ENCODE results near the gene MAZ. TPM values are rescaled to one million over a fixed set of nuclear protein-coding genes. Genes with fewer than 3 reads are reported as not detected.
A peak's percentile ranks its signal among the peaks of the same experiment; 100 is the strongest.

Gene MAZ
- total RNA-seq, 1 experiment from 2014 or later: 426 TPM

- no peaks in the 10 kb centered on the region for H3K27me3 ChIP-seq (ENCODE audit: control insufficient read depth, insufficient read depth, low read length)
- CTCF ChIA-PET: interaction anchor here (1.4 kb wide), 1 partner anchor 8 kb away, joined by 4 read pairs; no protein-coding TSS in a partner anchor
- POLR2A ChIA-PET: interaction anchor here (0.5 kb wide), 1 partner anchor 899 kb away, joined by 9 read pairs; no protein-coding TSS in a partner anchor
- DNase-seq (ENCODE audit: low read depth, low spot score): no peak
- TF ChIP-seq SIN3A (IDR thresholded peaks at IDR 0.05; ENCODE audit: borderline replicate concordance, insufficient read depth, low read depth, low read length) (no peak), POLR2AphosphoS5 (IDR thresholded peaks at IDR 0.05; ENCODE audit: low read depth, low read length) (no peak; the same call in 1 of the 2 replicates), TCF7L2 (IDR thresholded peaks at IDR 0.05; ENCODE audit: low read depth, low read length) (no peak)
- peaks cover 34% of the 10 kb centered on the region for H3K4me1 ChIP-seq (ENCODE audit: control insufficient read depth, insufficient read depth, low read length)
- H3K27ac ChIP-seq (ENCODE audit: low read length): peak overlapping the region; percentile 83
- no TSS peak for BruUV-seq (replicated peaks)
- H3K4me3 ChIP-seq (ENCODE audit: low read depth in 2 of 2, low read length in 2 of 2): peak overlapping the region; percentile 83 to 89
- in situ Hi-C loops (cut with HindIII; ENCODE audit: low pct_unique_long_range_greater_than_20kb, low sequenced_read_pairs) (no loop called here), intact Hi-C loops (cut with micrococcal nuclease; ENCODE audit: unreplicated experiment) (no loop called here)
- peaks cover 11% of the 10 kb centered on the region; the same call in 1 of the 2 replicates for H3K36me3 ChIP-seq (ENCODE audit: control insufficient read depth, insufficient read depth, low read length)
- ATAC-seq: no peak
- no peaks in the 10 kb centered on the region for H3K9me3 ChIP-seq (ENCODE audit: control insufficient read depth, insufficient read depth, low read depth, low read length)
These were observed 2.9 kb downstream of the MAZ start for GRCh38 chr16:29809031-29809747.

GRCh38 chr16:29809850-29810698 lies 3.7 kb downstream of the MAZ start:
- in situ Hi-C loops (cut with HindIII; ENCODE audit: low pct_unique_long_range_greater_than_20kb, low sequenced_read_pairs): no loop called here
- H3K4me3 ChIP-seq (ENCODE audit: low read depth in 2 of 2, low read length in 2 of 2): peak overlapping the region; percentile 83 to 89
- CTCF ChIA-PET: interaction anchor here (0.6 kb wide), 1 partner anchor 19 kb away, joined by 8 read pairs; no protein-coding TSS in a partner anchor

More at GRCh38 chr16:29809850-29810698, 3.7 kb downstream of the MAZ start:
- Histone ChIP-seq H3K9me3 (ENCODE audit: control insufficient read depth, insufficient read depth, low read depth, low read length) (no peaks in the 10 kb centered on the region), H3K4me1 (ENCODE audit: control insufficient read depth, insufficient read depth, low read length) (peaks cover 34% of the 10 kb centered on the region), H3K36me3 (ENCODE audit: control insufficient read depth, insufficient read depth, low read length) (peaks cover 7% of the 10 kb centered on the region; the same call in 1 of the 2 replicates), H3K27me3 (ENCODE audit: control insufficient read depth, insufficient read depth, low read length) (no peaks in the 10 kb centered on the region), H3K27ac (ENCODE audit: low read length) (peak overlapping the region; percentile 83)
- intact Hi-C loops (cut with micrococcal nuclease; ENCODE audit: unreplicated experiment): loop anchor here (10.0 kb wide), 1 partner anchor 115 kb away; no protein-coding TSS in a partner anchor
- no peak for DNase-seq (ENCODE audit: low read depth, low spot score)
- ATAC-seq: no peak
- BruUV-seq (replicated peaks): no TSS peak
- TF ChIP-seq CTCF (IDR thresholded peaks at IDR 0.05): no peak
- TF ChIP-seq POLR2AphosphoS5 (IDR thresholded peaks at IDR 0.05; ENCODE audit: low read depth, low read length): peak; percentile 68
- no peak for TF ChIP-seq TCF7L2 (IDR thresholded peaks at IDR 0.05; ENCODE audit: low read depth, low read length)
- TF ChIP-seq REST (IDR thresholded peaks at IDR 0.05; ENCODE audit: insufficient read depth in 1 of 2, low read depth in 2 of 2, low read length in 1 of 2): no peak
- TF ChIP-seq SIN3A (IDR thresholded peaks at IDR 0.05; ENCODE audit: borderline replicate concordance, insufficient read depth, low read depth, low read length): no peak
- POLR2A ChIA-PET: no interaction called here
